HFF-Myc (cell line): ENCODE data around the gene AMZ1.
A peak's percentile ranks its signal among the peaks of the same experiment; 100 is the strongest.

Experiments
- DNase-seq: peaks from one replicate; pipeline ENCODE4 v3.0.0-alpha.2; 2011; ENCODE audit warnings: low read depth; ENCODE audit errors: extremely low read depth
- H3K4me3 ChIP-seq: replicated peaks from 2 replicates; pipeline ENCODE4 v1.5.1; 2011; ENCODE audit warnings: low read depth, mild to moderate bottlenecking, control low read depth, low read length
- TF ChIP-seq, protein P1 (sequence below): IDR thresholded peaks from 2 replicates; pipeline ENCODE4 v1.5.1; 2012; ENCODE audit warnings: mild to moderate bottlenecking, low read depth, low read length, control low read depth; ENCODE audit errors: missing control alignments

The AMZ1 gene

DNA sequence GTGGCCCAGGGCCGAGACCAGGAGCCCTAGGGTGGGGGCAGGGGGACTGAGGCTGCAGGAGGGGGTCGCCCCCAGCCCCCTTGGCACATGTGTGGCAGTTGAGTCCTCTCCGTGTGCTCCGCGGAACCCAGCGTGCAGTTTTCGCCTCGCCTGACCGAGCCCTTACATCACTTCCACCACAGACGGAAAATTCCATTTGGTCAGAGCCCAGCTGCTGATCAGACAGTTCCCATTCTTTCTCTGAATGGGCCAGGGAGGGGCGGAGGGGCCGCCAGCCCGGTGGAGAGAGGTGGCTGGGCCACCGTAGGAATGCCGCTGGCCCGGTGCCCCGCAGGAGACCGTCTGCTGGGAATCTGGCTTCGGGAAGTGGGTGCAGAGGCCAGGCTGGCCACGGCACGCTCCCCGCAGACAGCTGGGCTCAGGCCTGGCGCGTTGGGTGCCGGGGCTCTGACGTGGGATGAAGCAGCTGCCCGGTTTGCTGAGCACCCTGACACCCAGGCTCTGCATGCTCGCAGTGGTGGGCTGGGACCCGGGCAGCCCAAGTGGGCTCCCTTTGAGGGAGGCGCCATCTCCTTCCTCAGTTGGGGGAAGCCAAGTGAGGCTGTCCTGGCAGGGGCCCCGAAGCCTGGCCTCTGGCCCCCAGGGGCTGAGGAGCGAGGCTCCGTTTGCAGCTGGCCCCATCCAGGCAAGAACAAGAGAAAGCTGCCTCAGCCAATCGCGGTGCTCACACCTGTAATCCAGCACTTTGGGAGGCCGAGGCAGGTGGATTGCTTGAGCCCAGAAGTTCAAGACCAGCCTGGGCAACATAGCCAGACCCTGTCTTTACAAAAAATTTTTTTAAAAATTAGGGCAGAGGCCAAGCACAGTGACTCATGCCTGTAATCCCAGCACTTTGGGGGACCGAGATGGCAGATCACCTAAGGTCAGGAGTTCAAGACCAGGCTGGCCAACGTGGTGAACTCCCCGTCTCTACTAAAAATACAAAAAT is 46.3 kb upstream of the AMZ1 start:
- DNase-seq = peak; percentile 85
- TF ChIP-seq, protein P1, sequence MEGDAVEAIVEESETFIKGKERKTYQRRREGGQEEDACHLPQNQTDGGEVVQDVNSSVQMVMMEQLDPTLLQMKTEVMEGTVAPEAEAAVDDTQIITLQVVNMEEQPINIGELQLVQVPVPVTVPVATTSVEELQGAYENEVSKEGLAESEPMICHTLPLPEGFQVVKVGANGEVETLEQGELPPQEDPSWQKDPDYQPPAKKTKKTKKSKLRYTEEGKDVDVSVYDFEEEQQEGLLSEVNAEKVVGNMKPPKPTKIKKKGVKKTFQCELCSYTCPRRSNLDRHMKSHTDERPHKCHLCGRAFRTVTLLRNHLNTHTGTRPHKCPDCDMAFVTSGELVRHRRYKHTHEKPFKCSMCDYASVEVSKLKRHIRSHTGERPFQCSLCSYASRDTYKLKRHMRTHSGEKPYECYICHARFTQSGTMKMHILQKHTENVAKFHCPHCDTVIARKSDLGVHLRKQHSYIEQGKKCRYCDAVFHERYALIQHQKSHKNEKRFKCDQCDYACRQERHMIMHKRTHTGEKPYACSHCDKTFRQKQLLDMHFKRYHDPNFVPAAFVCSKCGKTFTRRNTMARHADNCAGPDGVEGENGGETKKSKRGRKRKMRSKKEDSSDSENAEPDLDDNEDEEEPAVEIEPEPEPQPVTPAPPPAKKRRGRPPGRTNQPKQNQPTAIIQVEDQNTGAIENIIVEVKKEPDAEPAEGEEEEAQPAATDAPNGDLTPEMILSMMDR = no peak
- peak overlapping the region; percentile 5 for H3K4me3 ChIP-seq

DNA sequence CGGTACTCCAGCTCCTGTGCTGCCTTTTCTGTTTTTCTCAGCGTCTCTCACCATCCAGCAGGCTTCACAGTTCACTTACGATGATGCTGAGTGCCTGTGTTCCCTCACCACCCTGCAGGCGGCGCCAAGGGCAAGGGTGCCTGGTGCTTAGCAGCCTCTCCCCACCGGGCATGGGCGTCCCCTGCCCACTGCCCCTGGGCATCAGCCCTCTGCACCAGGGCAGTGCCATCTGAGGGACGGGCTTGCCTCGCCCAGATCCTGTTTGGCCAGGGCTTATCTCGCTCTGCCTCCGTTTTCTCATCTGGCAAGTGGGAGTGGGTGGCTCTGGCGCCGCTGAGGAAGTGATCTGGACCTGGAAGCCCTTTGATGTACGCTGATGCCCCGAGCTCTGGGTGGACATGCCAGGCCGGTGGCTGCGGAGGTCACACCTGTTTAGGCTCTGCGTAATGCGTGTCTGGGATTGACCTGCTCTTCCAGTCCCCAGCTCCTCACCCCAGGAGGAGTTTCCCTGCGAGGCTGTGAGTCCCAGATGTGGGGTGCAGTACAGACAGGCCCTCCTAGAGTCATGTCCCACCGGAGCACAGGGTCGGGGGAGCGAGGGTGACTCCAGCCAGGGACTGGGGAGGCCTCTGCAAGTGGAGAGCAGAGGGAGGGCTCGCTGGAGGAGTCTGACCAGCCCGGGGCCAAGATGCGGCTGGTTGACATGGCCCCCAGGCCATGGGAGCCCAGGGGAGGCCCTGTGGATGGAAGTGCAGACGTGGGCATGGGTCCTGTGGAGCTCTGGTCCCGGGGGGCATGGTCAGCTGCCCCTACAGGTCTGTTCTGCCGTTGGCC is 44.4 kb upstream of the AMZ1 start:
- TF ChIP-seq, protein P1 = peak; percentile 21
- H3K4me3 ChIP-seq = no peak overlapping the region
- DNase-seq = no peak

DNA sequence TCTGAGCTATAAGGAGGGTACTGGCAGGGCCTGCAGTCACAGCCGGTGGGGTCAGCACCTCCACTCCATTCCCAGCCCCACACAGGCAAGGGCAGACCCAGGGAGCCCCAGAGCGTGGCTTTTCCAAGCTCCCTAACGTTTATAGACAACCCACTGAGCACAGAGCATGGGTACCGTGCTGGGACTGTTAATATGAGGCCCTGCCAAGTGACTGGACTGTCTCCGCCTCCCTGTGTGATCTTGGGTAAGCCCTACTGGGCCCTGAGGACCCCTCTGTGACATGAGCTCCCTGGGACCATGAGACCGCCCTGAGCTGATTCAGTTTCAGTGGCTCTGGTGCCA is 43.8 kb upstream of the AMZ1 start:
- no peak for DNase-seq
- no peak overlapping the region for H3K4me3 ChIP-seq
- TF ChIP-seq, protein P1 = no peak

DNA sequence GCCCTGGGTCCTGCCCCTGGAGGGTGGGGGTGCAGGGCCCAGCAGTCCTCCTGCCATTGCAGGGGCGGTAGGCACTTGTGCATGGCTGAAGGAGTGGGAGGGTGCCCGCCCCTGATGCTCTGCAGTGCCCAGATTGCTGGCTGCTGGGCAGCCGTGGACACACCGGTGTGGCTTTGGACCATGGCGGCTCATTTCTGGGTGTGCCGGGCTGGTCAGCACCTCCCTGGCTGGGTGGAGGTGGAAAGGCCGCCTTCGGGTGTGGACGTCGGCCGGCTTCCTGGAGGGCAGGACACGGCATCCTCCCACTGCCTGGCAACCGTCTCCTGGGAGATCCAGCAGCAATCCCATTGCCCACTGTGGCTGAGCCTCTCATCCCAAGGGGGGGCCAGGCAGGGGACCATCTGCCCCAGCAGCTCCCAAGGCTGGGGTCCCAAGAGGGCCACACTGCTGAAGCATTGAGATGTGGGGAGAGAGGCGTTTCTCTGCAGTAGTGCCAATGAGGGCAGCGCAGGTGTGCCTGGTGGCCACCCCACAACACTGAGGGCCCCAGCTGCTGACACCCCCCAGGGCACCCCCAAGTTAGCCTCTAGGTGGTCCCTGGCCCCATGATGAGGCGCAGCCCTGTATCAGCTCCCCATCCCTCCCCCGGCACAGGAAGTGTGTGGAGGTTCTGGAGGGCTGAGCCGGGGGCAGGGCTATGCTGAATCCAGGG is 43.3 kb upstream of the AMZ1 start:
- no peak for DNase-seq
- TF ChIP-seq, protein P1 = no peak
- no peak overlapping the region for H3K4me3 ChIP-seq

DNA sequence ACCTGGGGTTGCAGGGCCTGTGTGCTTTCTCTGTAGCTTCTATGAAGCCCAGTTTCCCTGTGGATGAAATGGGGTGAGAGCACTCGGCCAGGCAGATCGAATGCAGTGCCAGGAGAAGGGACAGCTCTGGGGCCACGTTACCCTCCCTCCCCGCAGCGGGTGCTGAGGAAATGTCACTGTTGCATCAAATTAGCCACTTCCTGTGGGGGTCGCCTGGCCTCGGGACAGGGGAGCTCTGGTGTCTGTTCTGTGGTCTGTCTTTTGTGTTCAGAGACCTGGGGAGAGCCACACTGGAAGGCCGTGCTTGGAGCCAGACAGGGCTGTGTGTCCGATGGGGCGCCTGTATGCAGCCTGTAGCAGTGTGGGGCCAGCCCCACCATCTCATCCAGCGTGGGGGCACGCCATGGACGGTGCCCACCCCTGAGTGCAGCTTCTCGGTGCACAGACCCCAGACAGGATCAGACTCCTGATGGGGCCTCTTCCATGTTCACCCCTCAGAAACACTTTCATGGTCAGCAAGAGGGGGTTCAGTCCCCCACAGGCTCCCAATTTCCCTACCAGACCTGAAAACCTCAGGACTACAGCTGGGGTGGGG is 42.6 kb upstream of the AMZ1 start:
- TF ChIP-seq, protein P1 = no peak
- DNase-seq = no peak
- no peak overlapping the region for H3K4me3 ChIP-seq

DNA sequence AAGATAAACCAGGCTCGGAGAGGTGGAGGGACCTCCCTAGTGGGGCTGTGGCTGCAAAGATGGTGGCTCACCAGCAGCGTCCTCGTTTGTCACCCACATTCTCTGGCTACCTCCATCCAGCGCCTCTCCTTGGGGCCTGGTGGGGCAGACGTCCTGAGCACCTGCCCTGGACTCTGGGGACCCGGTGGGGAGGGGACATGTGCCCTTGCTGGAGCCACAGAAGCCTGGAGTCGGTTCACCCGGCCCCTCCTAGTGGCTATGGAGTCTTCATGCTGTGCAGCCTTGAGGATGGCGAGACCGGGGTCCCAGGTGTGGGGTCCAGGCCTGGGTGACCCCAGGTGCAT is 41.7 kb upstream of the AMZ1 start:
- TF ChIP-seq, protein P1 = no peak
- DNase-seq = no peak
- H3K4me3 ChIP-seq = no peak overlapping the region
